ENCODE results near the gene TCERG1L. TPM values are rescaled to one million over a fixed set of nuclear protein-coding genes. Genes with fewer than 3 reads are reported as not detected.

TCERG1L gene
- total RNA-seq, 1 experiment from 2014 or later = not detected

DNA sequence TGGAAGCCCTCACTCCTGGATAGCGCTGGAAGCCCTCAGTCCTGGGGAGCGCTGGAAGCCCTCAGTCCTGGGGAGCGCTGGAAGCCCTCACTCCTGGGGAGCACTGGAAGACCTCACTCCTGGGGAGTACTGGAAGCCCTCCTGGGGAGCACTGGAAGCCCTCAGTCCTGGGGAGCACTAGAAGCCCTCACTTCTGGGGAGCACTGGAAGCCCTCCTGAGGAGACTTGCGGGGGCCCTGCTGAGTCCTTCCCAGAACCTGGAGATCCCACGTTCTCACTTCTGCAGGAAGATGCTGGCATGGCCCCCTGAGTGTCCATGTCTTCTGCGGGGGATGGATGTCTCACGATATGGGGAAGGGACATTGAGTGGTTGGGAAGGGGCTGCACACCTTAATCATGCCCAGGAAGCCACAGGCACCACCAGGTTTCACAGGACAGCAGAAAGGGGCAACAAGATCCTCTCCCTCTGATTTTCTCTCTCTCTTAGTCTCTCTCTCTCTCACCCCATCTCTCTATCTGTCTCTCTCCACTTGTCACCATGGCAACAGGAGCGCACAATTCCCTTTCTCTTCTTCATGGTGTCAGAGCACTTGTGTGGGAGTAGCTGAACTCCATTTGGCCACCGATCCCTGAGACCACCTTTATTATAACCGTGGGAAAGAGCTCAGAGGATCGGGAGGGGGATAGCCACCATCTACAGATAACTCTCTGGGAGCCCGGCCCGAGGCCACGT, 267.0 kb downstream of the TCERG1L start:
- no peaks in the 10 kb centered on the region for H3K4me1 ChIP-seq (ENCODE audit: control insufficient read depth, insufficient read depth, low read length)
- no peak for ATAC-seq
- H3K9me3 ChIP-seq (ENCODE audit: control insufficient read depth, insufficient read depth, low read depth, low read length) = peaks cover 8% of the 10 kb centered on the region; the same call in 1 of the 2 replicates
- H3K27ac ChIP-seq (ENCODE audit: low read length) = no peak overlapping the region
- no peaks in the 10 kb centered on the region; the same call in 1 of the 2 replicates for H3K27me3 ChIP-seq (ENCODE audit: control insufficient read depth, insufficient read depth, low read length)
- no TSS peak for BruUV-seq (replicated peaks)
- TF ChIP-seq TCF7L2 (IDR thresholded peaks at IDR 0.05; ENCODE audit: low read depth, low read length) = no peak
- TF ChIP-seq POLR2AphosphoS5 (IDR thresholded peaks at IDR 0.05; ENCODE audit: low read depth, low read length) = no peak
- TF ChIP-seq, protein P1, sequence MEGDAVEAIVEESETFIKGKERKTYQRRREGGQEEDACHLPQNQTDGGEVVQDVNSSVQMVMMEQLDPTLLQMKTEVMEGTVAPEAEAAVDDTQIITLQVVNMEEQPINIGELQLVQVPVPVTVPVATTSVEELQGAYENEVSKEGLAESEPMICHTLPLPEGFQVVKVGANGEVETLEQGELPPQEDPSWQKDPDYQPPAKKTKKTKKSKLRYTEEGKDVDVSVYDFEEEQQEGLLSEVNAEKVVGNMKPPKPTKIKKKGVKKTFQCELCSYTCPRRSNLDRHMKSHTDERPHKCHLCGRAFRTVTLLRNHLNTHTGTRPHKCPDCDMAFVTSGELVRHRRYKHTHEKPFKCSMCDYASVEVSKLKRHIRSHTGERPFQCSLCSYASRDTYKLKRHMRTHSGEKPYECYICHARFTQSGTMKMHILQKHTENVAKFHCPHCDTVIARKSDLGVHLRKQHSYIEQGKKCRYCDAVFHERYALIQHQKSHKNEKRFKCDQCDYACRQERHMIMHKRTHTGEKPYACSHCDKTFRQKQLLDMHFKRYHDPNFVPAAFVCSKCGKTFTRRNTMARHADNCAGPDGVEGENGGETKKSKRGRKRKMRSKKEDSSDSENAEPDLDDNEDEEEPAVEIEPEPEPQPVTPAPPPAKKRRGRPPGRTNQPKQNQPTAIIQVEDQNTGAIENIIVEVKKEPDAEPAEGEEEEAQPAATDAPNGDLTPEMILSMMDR (IDR thresholded peaks at IDR 0.05) = no peak
- TF ChIP-seq, protein P2, sequence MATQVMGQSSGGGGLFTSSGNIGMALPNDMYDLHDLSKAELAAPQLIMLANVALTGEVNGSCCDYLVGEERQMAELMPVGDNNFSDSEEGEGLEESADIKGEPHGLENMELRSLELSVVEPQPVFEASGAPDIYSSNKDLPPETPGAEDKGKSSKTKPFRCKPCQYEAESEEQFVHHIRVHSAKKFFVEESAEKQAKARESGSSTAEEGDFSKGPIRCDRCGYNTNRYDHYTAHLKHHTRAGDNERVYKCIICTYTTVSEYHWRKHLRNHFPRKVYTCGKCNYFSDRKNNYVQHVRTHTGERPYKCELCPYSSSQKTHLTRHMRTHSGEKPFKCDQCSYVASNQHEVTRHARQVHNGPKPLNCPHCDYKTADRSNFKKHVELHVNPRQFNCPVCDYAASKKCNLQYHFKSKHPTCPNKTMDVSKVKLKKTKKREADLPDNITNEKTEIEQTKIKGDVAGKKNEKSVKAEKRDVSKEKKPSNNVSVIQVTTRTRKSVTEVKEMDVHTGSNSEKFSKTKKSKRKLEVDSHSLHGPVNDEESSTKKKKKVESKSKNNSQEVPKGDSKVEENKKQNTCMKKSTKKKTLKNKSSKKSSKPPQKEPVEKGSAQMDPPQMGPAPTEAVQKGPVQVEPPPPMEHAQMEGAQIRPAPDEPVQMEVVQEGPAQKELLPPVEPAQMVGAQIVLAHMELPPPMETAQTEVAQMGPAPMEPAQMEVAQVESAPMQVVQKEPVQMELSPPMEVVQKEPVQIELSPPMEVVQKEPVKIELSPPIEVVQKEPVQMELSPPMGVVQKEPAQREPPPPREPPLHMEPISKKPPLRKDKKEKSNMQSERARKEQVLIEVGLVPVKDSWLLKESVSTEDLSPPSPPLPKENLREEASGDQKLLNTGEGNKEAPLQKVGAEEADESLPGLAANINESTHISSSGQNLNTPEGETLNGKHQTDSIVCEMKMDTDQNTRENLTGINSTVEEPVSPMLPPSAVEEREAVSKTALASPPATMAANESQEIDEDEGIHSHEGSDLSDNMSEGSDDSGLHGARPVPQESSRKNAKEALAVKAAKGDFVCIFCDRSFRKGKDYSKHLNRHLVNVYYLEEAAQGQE (IDR thresholded peaks at IDR 0.05; ENCODE audit: insufficient read depth in 1 of 2, low read depth in 2 of 2, low read length in 1 of 2) = no peak
- TF ChIP-seq SIN3A (IDR thresholded peaks at IDR 0.05; ENCODE audit: borderline replicate concordance, insufficient read depth, low read depth, low read length) = no peak
- H3K36me3 ChIP-seq (ENCODE audit: control insufficient read depth, insufficient read depth, low read length) = no peaks in the 10 kb centered on the region
- H3K4me3 ChIP-seq (ENCODE audit: low read depth in 2 of 2, low read length in 2 of 2) = no peak overlapping the region
- ChIA-PET POLR2A (no interaction called here), CTCF (no interaction called here)
- in situ Hi-C loops (cut with HindIII; ENCODE audit: low pct_unique_long_range_greater_than_20kb, low sequenced_read_pairs) = no loop called here
- no peak for DNase-seq (ENCODE audit: low read depth, low spot score)
- intact Hi-C loops (cut with micrococcal nuclease; ENCODE audit: unreplicated experiment) = no loop called here

DNA sequence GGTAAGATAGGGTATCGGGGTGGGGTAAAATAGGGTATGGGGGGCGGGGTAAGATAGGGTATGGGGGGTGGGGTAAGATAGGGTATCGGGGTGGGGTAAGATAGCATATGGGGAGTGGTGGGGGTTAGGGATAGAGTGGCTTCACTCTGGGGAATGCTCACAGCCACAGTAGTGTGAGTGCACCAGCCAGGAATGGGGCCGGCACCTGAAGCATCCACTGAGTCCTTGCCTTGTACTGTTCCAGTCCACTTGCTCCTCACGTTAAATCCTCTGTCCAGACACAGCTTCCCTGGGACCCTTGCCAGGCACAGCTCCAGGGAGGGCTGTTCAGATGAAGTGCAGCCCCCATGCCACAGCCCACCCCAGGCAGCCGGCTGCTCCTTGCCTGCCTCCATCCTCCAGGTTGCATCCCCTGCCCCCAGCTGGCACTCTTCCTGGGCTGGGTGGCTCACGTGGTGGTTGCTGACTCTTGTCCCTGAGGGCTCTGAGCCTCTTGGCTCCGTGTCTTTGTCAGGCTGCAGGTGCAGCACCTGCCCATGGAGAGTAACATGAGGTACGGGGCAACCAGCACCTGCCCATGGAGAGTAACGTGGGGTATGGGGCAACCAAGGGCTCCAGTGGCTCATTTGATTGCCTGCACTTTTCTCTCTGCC, 268.4 kb downstream of the TCERG1L start:
- CTCF ChIA-PET = no interaction called here
- Histone ChIP-seq H3K4me3 (ENCODE audit: low read depth in 2 of 2, low read length in 2 of 2) (no peak overlapping the region), H3K27me3 (ENCODE audit: control insufficient read depth, insufficient read depth, low read length) (no peaks in the 10 kb centered on the region; the same call in 1 of the 2 replicates), H3K36me3 (ENCODE audit: control insufficient read depth, insufficient read depth, low read length) (no peaks in the 10 kb centered on the region), H3K4me1 (ENCODE audit: control insufficient read depth, insufficient read depth, low read length) (no peaks in the 10 kb centered on the region), H3K9me3 (ENCODE audit: control insufficient read depth, insufficient read depth, low read depth, low read length) (peaks cover 8% of the 10 kb centered on the region; the same call in 1 of the 2 replicates), H3K27ac (ENCODE audit: low read length) (no peak overlapping the region)
- BruUV-seq (replicated peaks) = no TSS peak
- peak; percentile 87 for ATAC-seq
- POLR2A ChIA-PET = no interaction called here
- intact Hi-C loops (cut with micrococcal nuclease; ENCODE audit: unreplicated experiment) = no loop called here
- DNase-seq (ENCODE audit: low read depth, low spot score) = no peak
- TF ChIP-seq, protein P1 (IDR thresholded peaks at IDR 0.05) = no peak
- TF ChIP-seq TCF7L2 (IDR thresholded peaks at IDR 0.05; ENCODE audit: low read depth, low read length) (no peak), SIN3A (IDR thresholded peaks at IDR 0.05; ENCODE audit: borderline replicate concordance, insufficient read depth, low read depth, low read length) (no peak), POLR2AphosphoS5 (IDR thresholded peaks at IDR 0.05; ENCODE audit: low read depth, low read length) (no peak)
- TF ChIP-seq, protein P2 (IDR thresholded peaks at IDR 0.05; ENCODE audit: insufficient read depth in 1 of 2, low read depth in 2 of 2, low read length in 1 of 2) = no peak
- in situ Hi-C loops (cut with HindIII; ENCODE audit: low pct_unique_long_range_greater_than_20kb, low sequenced_read_pairs) = no loop called here

Data from Panc1 (cell line).